ENCODE measurements around the gene IQCK.
"Not testable (repeated sequence)": the region's sequence is repeated elsewhere in the genome, so short reads cannot be mapped to it uniquely, and the experiment has no call there.

Gene IQCK

DNA sequence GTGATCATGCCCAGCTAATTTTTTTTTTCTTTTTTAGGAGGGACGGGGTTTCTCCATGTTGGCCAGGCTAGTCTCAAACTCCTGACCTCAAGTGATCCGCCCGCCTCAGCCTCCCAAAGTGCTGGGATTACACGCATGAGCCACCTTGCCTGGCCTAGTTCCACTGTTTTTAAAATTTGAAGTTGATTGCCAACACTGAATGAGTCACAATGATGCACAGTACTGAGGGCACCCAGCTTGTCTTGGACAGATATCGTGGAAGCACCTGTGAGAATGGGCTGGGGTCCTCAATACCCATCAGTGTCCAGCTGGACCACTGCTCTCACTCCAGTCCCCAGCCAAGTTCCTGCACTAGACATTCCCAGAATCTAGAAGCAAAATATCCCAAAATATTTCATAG lies 2.5 kb upstream of the IQCK start:
- no peak for TF ChIP-seq Cebpa-rat (IDR thresholded peaks at IDR 0.05)
- Histone ChIP-seq H3K27me3 (no peaks in the 10 kb centered on the region), H4K20me1 (peaks cover 62% of the 10 kb centered on the region), H3K36me3 (peaks cover 55% of the 10 kb centered on the region), H3K4me2 (no peak overlapping the region), H3K9me3 (no peaks in the 10 kb centered on the region), H3K4me3 (no peak overlapping the region), H3K27ac (no peak overlapping the region), H3K4me1 (peaks cover 36% of the 10 kb centered on the region), H3K9ac (no peak overlapping the region)

GRCh38 chr16:19716183-19716582 lies 1.9 kb upstream of the IQCK start:
- H3K27me3 ChIP-seq: no peaks in the 10 kb centered on the region
- H3K9me3 ChIP-seq: no peaks in the 10 kb centered on the region
- H3K9ac ChIP-seq: no peak overlapping the region
- H3K36me3 ChIP-seq: peaks cover 49% of the 10 kb centered on the region
- no peak for TF ChIP-seq Cebpa-rat (IDR thresholded peaks at IDR 0.05)
- H3K4me3 ChIP-seq: peak overlapping the region; percentile 86; the same call in 1 of the 2 replicates
- H3K4me2 ChIP-seq: peak overlapping the region; percentile 95
- peaks cover 56% of the 10 kb centered on the region for H4K20me1 ChIP-seq
- H3K27ac ChIP-seq: no peak overlapping the region
- H3K4me1 ChIP-seq: peaks cover 36% of the 10 kb centered on the region

DNA sequence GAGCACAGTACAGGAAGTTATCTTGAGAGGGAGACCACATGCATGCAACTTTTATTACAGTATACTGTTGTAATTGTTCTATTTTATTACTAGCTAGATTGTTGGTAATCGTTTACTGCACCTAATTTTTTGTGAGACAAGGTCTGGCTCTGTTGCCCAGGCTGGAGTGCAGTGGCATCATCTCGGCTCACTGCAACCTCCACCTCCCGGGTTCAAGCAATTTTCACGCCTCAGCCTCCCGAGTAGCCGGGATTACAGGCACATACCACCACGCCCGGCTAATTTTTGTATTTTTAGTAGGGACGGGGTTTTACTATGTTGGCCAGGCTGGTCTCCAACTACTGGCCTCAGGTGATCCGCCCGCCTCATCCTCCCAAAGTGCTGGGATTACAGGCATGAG lies 1.3 kb upstream of the IQCK start:
- H3K4me1 ChIP-seq: peaks cover 36% of the 10 kb centered on the region
- not testable (repeated sequence) for H3K27me3 ChIP-seq, H3K9me3 ChIP-seq
- peak overlapping the region; percentile 95 for H3K4me2 ChIP-seq
- peak overlapping the region; percentile 86 for H3K4me3 ChIP-seq
- H4K20me1 ChIP-seq: peaks cover 50% of the 10 kb centered on the region
- peak overlapping the region; percentile 85 for H3K9ac ChIP-seq
- H3K36me3 ChIP-seq: peaks cover 44% of the 10 kb centered on the region
- peak overlapping the region; percentile 83; the same call in 1 of the 2 replicates for H3K27ac ChIP-seq

DNA sequence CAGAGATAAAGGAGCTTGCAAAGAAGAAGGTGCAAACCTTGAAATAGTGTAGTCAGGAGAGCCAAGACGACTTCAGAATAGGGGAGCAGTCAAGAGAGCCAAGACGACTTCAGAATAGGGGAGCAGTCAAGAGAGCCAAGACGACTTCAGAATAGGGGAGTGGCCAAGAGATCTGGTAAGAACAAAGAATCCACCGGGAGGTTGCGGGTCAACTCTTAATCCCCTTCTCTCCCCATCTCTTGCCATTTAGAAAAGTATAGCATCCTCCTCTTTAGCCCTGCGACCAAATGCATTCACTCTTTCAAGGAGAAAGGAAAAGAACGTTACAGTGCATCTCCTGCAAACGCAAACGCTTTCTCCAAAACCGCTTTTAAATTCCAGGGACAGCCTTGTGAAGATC lies 757 bp upstream of the IQCK start:
- peak overlapping the region; percentile 85 for H3K9ac ChIP-seq
- peaks cover 44% of the 10 kb centered on the region for H4K20me1 ChIP-seq
- H3K9me3 ChIP-seq: no peaks in the 10 kb centered on the region
- peaks cover 36% of the 10 kb centered on the region for H3K4me1 ChIP-seq
- H3K27ac ChIP-seq: peak overlapping the region; percentile 83
- no peaks in the 10 kb centered on the region for H3K27me3 ChIP-seq
- H3K4me2 ChIP-seq: peak overlapping the region; percentile 95
- H3K4me3 ChIP-seq: peak overlapping the region; percentile 86
- TF ChIP-seq Cebpa-rat (IDR thresholded peaks at IDR 0.05): no peak
- H3K36me3 ChIP-seq: peaks cover 38% of the 10 kb centered on the region

GRCh38 chr16:19718624-19718965 lies 524 bp downstream of the IQCK start:
- Histone ChIP-seq H3K27ac (peak overlapping the region; percentile 83; the same call in 1 of the 2 replicates), H3K9ac (peak overlapping the region; percentile 85), H4K20me1 (peaks cover 32% of the 10 kb centered on the region), H3K36me3 (peaks cover 25% of the 10 kb centered on the region), H3K4me1 (peaks cover 36% of the 10 kb centered on the region), H3K9me3 (no peaks in the 10 kb centered on the region), H3K27me3 (no peaks in the 10 kb centered on the region), H3K4me2 (peak overlapping the region; percentile 89), H3K4me3 (peak overlapping the region; percentile 86)
- no peak for TF ChIP-seq Cebpa-rat (IDR thresholded peaks at IDR 0.05)

DNA sequence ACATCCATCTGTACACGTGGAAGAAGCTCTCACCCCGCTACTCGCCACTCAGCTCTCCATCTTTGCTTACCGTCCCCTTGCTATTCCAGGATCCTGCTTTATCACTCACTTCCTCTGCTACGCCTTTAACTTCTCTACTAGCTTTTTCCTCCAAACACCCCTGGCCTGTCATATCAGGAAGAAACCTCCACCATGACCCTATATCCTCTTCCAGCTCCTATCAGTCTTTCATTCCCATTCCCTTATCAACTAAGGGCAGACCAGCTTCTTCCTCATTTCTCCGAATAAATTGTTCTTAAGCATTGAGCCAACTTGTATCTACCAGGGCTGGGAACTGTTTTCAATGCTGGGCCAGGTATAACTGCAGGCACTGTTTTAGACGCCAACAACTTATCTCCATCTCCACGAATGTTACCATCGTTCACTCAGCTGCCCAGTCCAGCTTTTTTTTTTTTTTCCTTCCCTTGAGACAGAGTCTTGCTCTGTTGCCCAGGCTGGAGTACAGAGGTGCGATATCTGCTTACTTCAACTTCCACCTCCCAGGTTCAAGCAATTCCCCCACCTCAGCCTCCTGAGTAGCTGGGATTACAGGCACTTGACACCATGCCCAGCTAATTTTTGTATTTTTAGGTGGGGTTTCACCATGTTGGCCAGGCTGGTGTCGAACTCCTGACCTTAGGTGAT lies 4.3 kb downstream of the IQCK start:
- TF ChIP-seq Cebpa-rat (IDR thresholded peaks at IDR 0.05): no peak
- Histone ChIP-seq H4K20me1 (no peaks in the 10 kb centered on the region), H3K27me3 (no peaks in the 10 kb centered on the region), H3K4me2 (no peak overlapping the region), H3K27ac (no peak overlapping the region), H3K4me1 (peaks cover 19% of the 10 kb centered on the region; the same call in 1 of the 2 replicates), H3K36me3 (no peaks in the 10 kb centered on the region), H3K9me3 (no peaks in the 10 kb centered on the region), H3K9ac (no peak overlapping the region), H3K4me3 (no peak overlapping the region)

- Histone ChIP-seq H3K27ac (no peak overlapping the region), H3K9me3 (no peaks in the 10 kb centered on the region), H3K27me3 (no peaks in the 10 kb centered on the region), H3K9ac (no peak overlapping the region), H4K20me1 (no peaks in the 10 kb centered on the region), H3K4me1 (peaks cover 19% of the 10 kb centered on the region; the same call in 1 of the 2 replicates), H3K4me2 (no peak overlapping the region), H3K36me3 (no peaks in the 10 kb centered on the region), H3K4me3 (no peak overlapping the region)
- no peak for TF ChIP-seq Cebpa-rat (IDR thresholded peaks at IDR 0.05)
Measured at GRCh38 chr16:19722981-19723380, 4.9 kb downstream of the IQCK start.

DNA sequence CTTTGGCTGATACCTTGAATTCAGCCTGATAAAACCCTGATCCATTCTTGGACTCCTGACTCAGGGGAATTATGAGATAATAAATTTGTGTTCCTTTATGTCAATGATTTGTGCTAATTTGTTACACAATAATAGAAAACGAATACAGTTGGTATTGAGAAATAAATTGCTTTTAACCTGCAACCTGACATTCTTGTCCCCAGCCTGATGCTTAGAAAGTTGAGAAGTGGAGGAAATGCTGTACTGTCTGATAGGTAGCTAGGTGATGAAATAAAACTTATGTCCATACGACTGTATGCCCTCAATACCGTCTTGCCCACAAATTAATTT lies 10.5 kb downstream of the IQCK start:
- Histone ChIP-seq H3K4me1 (no peaks in the 10 kb centered on the region), H3K27me3 (no peaks in the 10 kb centered on the region), H3K36me3 (no peaks in the 10 kb centered on the region), H3K27ac (no peak overlapping the region), H3K4me3 (no peak overlapping the region), H4K20me1 (no peaks in the 10 kb centered on the region), H3K9me3 (no peaks in the 10 kb centered on the region), H3K9ac (no peak overlapping the region), H3K4me2 (no peak overlapping the region)
- TF ChIP-seq Cebpa-rat (IDR thresholded peaks at IDR 0.05): no peak

DNA sequence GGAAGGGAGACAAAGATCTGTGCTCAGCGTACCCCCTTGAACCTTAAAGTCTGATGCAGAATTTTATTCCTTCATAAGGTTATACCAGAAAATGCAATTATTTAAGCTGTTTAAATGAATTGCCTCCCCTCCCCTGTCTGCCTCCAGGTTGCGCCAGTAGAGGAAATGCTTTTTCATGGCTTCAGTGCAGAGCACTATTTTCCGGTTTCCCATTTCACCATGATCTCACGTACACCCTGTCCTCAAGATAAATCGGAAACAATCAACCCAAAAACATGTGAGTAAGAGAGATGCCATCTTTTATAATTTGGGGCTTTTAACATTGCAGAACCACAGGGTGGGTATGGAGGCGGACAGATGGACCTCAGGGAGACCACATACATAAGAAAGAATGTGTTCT lies 15.5 kb downstream of the IQCK start:
- no peaks in the 10 kb centered on the region for H3K27me3 ChIP-seq
- no peak overlapping the region for H3K4me3 ChIP-seq
- H3K36me3 ChIP-seq: no peaks in the 10 kb centered on the region
- H3K9ac ChIP-seq: no peak overlapping the region
- no peak for TF ChIP-seq Cebpa-rat (IDR thresholded peaks at IDR 0.05)
- H3K4me1 ChIP-seq: peaks cover 22% of the 10 kb centered on the region
- H4K20me1 ChIP-seq: no peaks in the 10 kb centered on the region
- H3K4me2 ChIP-seq: no peak overlapping the region
- no peak overlapping the region for H3K27ac ChIP-seq
- no peaks in the 10 kb centered on the region for H3K9me3 ChIP-seq

DNA sequence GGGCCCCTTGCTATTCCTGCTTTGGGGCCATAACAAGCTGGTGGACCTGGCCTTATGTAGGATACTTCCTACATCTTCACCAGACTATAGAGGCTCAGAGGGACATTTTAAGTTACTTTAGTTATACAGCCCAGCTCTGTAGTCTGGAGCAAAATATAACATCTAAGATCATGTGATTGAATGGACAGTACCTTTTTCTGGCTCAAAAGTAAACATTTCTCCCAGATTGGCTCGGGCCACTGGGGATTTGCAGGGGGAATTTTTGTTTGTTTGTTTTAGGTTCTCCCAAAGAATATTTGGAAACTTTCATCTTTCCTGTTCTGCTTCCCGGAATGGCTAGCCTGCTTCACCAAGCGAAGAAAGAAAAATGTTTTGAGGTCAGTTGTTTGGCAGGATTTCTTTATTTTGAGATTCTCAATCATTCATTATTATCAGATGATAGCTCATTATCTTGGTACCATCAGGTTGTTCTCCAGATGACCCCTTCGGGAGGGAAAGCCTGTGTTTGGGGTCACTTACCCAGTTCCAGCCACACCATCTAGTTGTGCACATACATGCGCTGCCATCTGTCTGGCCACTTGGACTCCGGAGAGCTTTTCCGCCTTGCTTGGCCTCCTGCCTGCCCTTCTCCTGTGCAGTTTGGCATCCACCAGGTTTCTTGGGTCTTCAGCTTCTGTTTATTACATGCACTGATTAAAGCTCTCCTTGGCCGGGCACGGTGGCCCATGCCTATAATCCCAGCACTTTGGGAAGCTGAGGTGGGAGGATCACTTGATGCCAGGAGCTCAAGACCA lies 17.2 kb downstream of the IQCK start:
- H3K27ac ChIP-seq: no peak overlapping the region
- peaks cover 22% of the 10 kb centered on the region for H3K4me1 ChIP-seq
- H3K27me3 ChIP-seq: no peaks in the 10 kb centered on the region
- no peaks in the 10 kb centered on the region for H3K9me3 ChIP-seq
- H3K9ac ChIP-seq: no peak overlapping the region
- no peaks in the 10 kb centered on the region for H3K36me3 ChIP-seq
- H3K4me3 ChIP-seq: no peak overlapping the region
- H4K20me1 ChIP-seq: no peaks in the 10 kb centered on the region
- H3K4me2 ChIP-seq: peak overlapping the region; percentile 4; the same call in 1 of the 2 replicates
- TF ChIP-seq Cebpa-rat (IDR thresholded peaks at IDR 0.05): no peak

Data from BLaER1 (cell line).